Globus pallidus (tissue), 1 donor: ENCODE measurements around the gene FAM181B.

Source experiments
- DNase-seq: peaks from one replicate; pipeline ENCODE4 v3.0.0-alpha.2; 2015; ENCODE audit warnings: low spot score

FAM181B gene

DNA sequence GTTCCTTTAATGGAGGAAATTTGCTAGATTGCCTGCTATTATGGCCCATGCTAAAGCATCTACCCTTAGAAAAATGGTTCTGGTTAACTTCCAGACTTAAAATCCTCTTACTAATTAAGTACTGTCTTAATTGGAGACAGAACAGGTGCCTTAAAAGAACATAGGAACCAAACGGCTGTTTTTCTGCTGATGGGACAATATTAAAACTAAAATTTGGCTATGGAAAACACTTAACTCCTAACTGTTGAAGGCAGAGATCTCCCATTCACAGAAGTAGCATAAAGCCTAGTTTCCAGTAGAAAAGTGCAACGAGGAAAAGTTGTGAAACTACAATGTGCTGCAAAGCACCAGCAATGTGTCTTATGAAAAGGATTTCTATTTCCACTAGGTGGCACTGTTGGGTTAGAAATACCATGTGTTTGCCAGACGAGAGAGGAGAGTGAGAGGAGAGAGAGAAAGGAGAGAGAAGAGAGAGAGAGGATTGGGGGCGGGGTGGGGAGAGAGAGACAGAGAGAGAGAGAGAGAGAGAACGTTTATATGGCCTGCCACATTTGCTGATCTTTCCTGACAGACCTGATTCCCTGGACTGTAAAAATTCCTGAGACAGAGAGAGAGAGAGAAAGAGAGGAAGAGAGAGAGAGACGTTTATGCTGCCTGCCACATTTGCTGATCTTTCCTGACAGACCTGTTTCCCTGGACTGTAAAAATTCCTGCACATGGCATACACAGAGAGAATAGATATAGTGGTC lies 51.5 kb downstream of the FAM181B start:
- DNase-seq = peak; percentile 82

DNA sequence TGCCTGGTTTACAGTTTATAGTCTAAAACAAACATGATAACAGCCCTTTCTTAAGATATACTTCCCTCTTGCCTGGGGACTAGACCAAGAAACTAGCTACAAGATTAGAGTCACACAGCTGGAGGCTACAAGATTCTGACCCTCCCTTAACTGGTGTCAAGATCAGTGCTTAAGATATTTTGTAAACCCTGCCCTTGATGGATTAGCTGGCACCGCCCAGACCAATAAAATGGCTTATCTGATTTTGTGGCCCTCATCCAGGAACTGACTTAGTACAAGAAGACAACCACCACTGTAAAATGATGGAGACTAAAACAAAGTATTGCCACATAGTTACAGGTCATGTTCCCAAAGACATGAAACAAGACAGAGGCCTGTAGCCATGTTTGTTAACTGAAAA lies 53.4 kb downstream of the FAM181B start:
- DNase-seq = no peak
